Measurements from ENCODE around the gene N4BP2L1.
"Not testable (repeated sequence)": the region's sequence is repeated elsewhere in the genome, so short reads cannot be mapped to it uniquely, and the experiment has no call there.

N4BP2L1 gene

GRCh38 chr13:32390048-32390447, 37.9 kb downstream of the N4BP2L1 start:
- DNase-seq: no peak

- DNase-seq: no peak
Measured at GRCh38 chr13:32385410-32385809, 42.5 kb downstream of the N4BP2L1 start.

GRCh38 chr13:32384702-32385101, 43.2 kb downstream of the N4BP2L1 start:
- DNase-seq: no peak

GRCh38 chr13:32383836-32384618, 43.9 kb downstream of the N4BP2L1 start:
- DNase-seq: no peak

- peak in 4 of 14 donors; percentile 1 to 12 (median 9) for DNase-seq
Measured at GRCh38 chr13:32381539-32381938, 46.4 kb downstream of the N4BP2L1 start.

- DNase-seq: no peak
Measured at GRCh38 chr13:32378012-32378411, 49.9 kb downstream of the N4BP2L1 start.

GRCh38 chr13:32376642-32377415, 51.1 kb downstream of the N4BP2L1 start:
- DNase-seq: no peak

- DNase-seq: no peak
Measured at GRCh38 chr13:32370805-32371204, 57.1 kb downstream of the N4BP2L1 start.

GRCh38 chr13:32362574-32362973, 65.4 kb downstream of the N4BP2L1 start:
- DNase-seq: no peak

- not testable (repeated sequence) for DNase-seq
Measured at GRCh38 chr13:32355935-32356334, 72.0 kb downstream of the N4BP2L1 start.

- DNase-seq: no peak
Measured at GRCh38 chr13:32354040-32354439, 73.9 kb downstream of the N4BP2L1 start.

- not testable (repeated sequence) for DNase-seq
Measured at GRCh38 chr13:32350839-32351441, 77.0 kb downstream of the N4BP2L1 start.
